HuH-7.5 (cell line): ENCODE measurements around the gene PURA.

ENCODE experiments used
- DNase-seq: peaks from one replicate; pipeline ENCODE4 v3.0.0; 2011; ENCODE audit warnings: low spot score

The PURA gene

GRCh38 chr5:140109759-140110645 lies 3.9 kb upstream of the PURA start:
- no peak for DNase-seq

DNA sequence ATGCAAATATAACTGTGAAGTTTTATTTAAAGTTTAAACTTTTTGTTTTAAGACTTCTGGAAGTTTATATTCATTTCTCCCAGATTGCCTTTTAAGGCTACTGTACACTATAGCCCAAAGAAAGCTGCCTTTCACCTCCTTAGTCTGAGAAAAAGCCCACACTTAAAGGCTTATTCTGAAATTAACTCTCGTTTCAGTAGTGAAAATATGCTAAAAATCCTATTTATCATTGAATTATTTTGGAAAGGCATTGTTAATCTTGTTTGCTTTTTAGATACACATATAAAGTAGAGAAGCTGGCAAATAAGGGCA lies 3.3 kb upstream of the PURA start:
- DNase-seq = no peak

- DNase-seq = no peak
Observed at GRCh38 chr5:140111011-140111858, 2.7 kb upstream of the PURA start.

DNA sequence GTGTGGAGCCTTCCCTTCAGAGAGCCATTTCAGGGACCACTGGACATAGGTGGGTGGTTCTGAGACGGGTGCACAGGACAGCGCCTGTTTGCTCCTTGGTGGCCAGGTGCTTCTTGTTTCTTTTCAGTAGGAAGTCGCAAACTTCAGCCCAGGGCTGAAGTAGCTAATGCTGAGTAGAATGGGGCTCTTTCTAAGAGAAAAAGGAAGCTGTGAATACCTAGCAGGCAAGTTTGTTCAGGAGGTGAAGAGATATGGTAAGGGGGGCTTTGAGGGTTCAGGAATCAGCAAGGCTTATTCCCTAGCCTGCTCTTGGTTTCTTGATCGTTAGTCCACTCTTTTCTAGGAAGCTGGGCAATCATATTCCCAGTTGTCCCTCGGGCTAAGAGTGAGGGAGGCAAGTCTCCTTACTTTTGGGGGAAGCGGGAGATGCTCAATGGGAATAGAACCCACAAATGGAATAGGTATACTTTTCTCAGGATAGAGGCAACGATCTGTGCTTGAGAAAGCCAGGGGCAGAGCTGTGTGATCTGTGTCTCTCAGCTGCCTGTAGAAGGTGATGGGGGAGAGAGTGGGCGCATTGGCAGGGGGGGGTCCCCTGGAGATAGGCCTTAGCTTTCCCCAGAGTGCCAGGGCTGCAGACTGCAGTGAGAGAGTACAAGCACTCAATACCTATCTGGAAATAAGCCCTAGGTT lies 1.9 kb upstream of the PURA start:
- DNase-seq = no peak

DNA sequence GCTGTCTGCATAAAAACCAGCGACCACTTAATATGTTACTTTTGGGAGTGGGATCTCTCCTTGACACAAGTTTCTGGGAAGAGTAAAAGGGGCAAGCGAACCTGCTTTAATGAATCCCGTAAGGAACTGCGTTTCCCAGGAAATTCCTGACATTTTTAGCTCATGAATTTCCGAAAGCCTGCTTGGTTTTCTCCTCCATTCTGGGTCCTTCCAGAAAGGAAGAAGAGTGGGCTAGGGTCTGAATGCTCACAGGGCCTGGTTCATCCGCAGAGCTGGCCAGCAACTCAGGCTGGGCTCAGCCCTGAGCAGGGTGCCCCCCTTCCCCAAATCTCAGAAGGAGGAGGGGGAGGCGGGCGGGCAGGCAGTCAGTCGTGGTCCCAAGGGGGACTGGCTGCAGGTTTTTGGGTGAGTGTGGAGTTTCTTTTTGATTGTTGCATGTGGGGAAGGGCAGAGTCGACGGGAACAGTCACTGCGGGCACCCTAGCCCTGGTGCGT lies 1.2 kb upstream of the PURA start:
- no peak for DNase-seq

GRCh38 chr5:140113180-140113698 lies 670 bp upstream of the PURA start:
- DNase-seq = peak; percentile 22

DNA sequence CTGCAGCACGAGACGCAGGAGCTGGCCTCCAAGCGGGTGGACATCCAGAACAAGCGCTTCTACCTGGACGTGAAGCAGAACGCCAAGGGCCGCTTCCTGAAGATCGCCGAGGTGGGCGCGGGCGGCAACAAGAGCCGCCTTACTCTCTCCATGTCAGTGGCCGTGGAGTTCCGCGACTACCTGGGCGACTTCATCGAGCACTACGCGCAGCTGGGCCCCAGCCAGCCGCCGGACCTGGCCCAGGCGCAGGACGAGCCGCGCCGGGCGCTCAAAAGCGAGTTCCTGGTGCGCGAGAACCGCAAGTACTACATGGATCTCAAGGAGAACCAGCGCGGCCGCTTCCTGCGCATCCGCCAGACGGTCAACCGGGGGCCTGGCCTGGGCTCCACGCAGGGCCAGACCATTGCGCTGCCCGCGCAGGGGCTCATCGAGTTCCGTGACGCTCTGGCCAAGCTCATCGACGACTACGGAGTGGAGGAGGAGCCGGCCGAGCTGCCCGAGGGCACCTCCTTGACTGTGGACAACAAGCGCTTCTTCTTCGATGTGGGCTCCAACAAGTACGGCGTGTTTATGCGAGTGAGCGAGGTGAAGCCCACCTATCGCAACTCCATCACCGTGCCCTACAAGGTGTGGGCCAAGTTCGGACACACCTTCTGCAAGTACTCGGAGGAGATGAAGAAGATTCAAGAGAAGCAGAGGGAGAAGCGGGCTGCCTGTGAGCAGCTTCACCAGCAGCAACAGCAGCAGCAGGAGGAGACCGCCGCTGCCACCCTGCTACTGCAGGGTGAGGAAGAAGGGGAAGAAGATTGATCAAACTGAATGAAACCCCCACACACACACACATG lies 654 bp downstream of the PURA start:
- DNase-seq = peak; percentile 24

- DNase-seq = no peak
Observed at GRCh38 chr5:140115186-140115500, 1.2 kb downstream of the PURA start.

- no peak for DNase-seq
Observed at GRCh38 chr5:140116716-140117115, 2.8 kb downstream of the PURA start.

DNA sequence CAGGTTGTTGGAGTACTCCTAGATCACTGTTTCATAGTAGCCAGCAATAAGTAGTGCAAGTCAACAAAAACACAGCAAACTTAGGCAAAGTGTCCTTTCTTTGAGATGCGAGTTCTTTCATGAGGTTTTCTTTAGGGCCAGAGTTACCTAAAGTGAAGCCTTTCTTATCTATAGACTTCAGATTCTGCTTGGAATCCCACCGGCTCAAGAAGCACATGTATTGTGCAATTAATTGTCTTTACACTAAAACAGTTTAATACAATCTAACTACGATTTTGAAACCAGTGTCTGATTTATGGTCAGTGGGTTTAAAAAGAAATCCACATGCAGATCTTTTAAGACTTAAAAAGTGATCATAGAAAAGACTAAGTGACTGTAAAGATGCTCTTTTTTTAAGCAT lies 3.6 kb downstream of the PURA start:
- DNase-seq = no peak

DNA sequence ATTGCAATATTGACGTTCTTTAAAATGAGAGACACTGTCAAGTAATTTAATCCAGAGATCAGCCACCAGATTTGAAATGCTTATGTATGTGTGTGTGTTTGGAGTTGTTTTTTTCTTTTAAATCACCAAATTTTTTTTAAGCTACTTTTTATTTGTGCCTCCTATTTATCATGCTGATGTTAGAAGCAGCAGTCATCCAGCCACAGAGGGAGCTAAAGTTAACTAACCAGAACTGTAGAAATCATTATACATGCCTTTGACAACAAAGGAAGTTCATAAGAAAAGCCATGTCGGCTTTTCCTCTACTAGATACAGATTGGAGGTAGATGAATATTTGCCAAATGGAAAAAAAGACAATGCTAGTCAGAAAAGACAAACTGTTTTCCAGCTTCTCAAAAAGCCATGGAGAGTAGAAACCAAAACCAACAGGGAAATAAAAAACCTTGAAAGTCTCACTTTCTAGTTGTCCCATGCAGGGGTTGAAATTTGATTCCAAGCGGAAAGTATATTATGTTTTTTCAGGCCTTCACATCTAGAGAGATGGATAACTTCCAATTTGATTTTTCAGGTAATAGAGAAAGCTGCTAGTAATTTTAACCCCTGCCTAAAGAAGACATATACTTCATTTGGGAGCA lies 4.5 kb downstream of the PURA start:
- no peak for DNase-seq

DNA sequence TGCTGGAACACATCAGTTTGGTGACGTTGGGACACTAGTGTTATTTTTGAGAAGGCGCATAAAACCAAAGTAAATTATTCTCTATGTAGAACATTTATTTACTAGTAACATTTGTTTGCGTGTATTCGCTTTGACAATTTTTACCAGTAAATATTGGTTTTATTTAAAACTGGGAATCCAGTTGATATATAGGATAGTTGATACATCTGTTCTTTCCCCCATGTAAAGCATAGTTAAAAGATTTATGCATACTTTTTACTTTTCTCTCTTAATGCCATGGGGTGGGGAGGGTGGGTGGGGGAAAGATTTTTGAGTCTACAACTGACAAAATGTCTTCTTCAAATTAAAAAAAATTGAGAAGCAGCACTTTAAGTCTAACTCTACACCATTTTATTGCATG lies 11.7 kb downstream of the PURA start, which contains the start of gene IGIP:
TSS of gene IGIP (plus strand) at position 301 of the 400 bp plus-strand sequence. CDS start 2,540 bp downstream, outside the sequence.
- no peak for DNase-seq

DNA sequence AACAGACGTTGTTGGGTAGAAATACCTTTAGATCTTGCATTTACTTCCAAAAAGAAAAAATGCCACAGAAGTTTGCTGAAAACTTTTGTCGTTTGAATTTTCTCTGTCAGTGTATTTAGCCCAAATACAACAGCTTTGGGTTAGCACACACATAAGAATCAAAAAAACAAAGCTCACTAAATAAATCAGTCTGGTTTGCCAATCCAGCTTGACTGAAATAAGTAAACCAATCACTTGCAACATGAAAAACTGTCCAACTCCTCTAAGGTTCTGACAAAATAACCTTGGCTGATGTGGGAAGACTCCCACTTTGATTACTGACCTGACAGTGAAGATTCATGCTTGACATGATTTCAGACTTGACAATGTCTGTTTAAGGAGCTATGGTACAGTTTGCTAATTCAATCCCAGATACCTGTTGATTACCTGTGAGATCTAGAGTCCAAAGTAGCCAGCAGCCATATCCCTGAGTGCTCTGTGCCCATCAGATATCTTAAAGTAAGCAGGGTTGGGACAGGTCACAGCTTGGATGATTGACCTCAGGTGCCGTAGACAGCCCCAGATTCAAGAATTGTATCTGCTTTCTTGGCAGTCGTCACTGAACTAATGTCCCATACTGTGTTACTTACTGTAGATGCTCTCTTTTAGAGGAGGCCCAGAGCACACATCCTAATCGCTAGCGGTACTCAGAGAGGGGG lies 12.6 kb downstream of the PURA start:
- DNase-seq = no peak

GRCh38 chr5:140128376-140128775 lies 14.5 kb downstream of the PURA start:
- no peak for DNase-seq

DNA sequence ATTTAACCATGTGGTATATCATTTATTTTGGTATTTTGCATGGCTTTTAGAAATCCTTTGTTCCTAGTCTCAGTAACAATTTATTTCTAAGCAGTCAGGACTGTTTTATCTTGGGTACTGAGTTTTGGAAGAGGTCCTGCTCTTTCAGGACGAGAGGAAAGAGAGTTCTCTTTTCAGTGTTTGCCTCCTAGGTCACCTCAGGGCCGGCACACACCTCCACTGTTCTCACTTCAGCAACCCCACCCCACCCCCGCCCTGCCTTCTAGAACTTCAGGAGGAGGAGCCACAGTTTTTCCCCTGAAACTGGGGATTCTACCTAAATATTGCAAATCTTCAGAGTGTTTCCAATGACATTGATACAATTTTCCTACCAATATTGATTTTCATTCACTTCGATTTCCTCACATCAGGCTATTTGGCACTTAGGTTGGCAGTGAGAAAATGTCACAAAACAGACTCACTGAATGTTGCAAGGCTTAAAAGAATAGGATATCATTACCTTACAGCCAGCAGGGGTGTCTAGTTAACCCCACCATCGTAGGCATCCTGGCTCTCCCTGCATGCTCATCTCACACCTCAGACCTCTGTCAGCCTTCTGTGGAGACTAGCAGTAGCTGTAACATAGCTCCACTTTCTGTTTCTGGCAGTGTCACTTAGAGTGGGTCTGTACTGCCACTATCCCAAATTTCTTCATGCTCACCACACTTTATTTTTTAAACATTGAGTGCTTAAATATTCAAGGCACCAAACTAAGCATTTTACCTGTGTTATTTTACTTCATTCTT lies 17.2 kb downstream of the PURA start:
- no peak for DNase-seq

DNA sequence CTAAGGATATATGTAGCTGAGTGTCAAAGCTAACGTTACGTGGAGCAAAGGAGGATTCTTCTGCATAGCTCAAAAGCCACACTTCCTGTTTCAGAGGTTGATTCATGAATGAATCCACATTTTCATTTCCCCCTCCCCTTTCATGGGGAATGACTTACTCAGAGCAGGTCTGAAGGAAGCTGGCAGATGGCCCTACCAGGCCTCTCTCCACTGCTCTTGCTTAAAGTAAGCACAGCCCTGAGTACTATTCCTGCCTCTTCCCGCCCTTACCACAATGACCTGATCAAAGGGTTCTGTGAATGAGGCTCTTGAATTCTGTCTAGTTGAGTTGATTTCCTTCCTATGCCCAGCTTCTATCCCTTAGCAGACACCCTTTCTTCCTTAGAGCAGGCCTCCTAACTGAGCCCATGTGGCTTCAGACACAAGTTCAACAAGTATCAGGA lies 18.1 kb downstream of the PURA start:
- DNase-seq = no peak

GRCh38 chr5:140133514-140134167 lies 19.7 kb downstream of the PURA start:
- DNase-seq = no peak

DNA sequence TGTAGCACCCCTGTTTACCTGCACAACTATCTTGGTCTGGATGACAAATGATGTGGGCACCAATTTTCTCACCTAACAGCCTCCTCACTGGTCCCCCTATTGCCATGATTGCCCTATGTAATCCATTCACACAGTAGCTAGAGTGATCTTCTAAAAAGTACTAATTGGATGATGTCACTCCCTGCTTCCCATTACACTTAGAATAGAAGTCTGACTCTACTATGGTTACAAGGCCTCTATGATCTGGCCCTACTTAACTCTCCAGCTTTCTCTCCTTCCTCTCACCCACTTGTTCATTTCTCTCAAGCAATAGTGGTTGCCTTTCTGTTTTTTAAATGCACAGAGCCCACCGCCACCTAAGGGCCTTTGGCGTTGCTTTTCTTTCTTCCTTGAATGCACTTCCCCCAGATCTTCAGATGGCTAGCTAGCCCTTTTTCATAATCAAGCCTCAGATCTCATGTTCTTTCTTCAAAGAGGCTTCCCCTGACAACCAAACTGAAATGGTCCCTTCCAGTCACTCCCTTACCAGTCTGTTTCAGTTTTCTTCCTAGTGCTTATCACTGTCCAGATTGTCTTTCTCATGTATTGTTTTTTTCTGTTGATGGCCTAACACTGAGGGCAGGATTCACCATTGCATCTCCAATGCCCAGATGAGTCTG lies 20.5 kb downstream of the PURA start:
- no peak for DNase-seq
